ENCODE data around the gene METTL4.

DNA sequence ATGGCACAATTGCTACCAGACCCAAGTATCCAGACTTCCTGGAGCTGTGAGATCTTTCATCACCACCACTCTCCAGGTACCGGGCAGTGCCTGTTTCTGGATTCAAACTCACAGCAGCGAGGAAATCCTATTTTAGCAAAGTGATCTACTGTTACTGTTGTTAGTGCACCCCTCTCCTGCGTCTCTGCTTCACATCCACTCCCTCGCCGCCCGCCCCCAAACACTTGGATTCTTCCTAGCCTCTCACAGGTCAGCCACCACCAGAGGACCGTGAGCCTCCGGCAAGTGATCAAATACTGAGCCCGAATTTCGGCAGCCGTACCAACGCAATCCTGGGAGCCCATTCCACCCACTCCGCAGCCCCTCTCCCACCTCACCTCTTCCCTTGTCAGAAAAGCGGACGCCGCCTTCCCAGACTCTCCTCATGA, 519 bp downstream of the METTL4 start:
- TF ChIP-seq, protein P1, sequence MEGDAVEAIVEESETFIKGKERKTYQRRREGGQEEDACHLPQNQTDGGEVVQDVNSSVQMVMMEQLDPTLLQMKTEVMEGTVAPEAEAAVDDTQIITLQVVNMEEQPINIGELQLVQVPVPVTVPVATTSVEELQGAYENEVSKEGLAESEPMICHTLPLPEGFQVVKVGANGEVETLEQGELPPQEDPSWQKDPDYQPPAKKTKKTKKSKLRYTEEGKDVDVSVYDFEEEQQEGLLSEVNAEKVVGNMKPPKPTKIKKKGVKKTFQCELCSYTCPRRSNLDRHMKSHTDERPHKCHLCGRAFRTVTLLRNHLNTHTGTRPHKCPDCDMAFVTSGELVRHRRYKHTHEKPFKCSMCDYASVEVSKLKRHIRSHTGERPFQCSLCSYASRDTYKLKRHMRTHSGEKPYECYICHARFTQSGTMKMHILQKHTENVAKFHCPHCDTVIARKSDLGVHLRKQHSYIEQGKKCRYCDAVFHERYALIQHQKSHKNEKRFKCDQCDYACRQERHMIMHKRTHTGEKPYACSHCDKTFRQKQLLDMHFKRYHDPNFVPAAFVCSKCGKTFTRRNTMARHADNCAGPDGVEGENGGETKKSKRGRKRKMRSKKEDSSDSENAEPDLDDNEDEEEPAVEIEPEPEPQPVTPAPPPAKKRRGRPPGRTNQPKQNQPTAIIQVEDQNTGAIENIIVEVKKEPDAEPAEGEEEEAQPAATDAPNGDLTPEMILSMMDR (IDR thresholded peaks at IDR 0.05; ENCODE audit: low read length), result no peak; the same call in 1 of the 2 replicates
- no peak for TF ChIP-seq EZH2phosphoT487 (IDR thresholded peaks at IDR 0.05; ENCODE audit: low read length)
- TF ChIP-seq EZH2 (optimal IDR thresholded peaks at IDR 0.05; ENCODE audit: low read depth, low read length), result no peak
